ENCODE data around the gene RETNLB.

RETNLB gene

GRCh38 chr3:108757404-108757982 lies at the start of gene RETNLB:
Gene RETNLB (minus strand): TSS chr3:108757410. CDS start chr3:108757185, 225 bp downstream.
- no peak for DNase-seq (ENCODE audit: low read depth in 2 of 2)

GRCh38 chr3:108806316-108806715 lies 49.1 kb upstream of the RETNLB start:
- no peak for DNase-seq (ENCODE audit: low read depth in 2 of 2)

GRCh38 chr3:108804966-108805365 lies 47.8 kb upstream of the RETNLB start:
- DNase-seq (ENCODE audit: low read depth in 2 of 2), result no peak

GRCh38 chr3:108804437-108804836 lies 47.2 kb upstream of the RETNLB start:
- no peak for DNase-seq (ENCODE audit: low read depth in 2 of 2)

- DNase-seq (ENCODE audit: low read depth in 2 of 2), result no peak
Measured at GRCh38 chr3:108791473-108791872, 34.3 kb upstream of the RETNLB start.

- no peak for DNase-seq (ENCODE audit: low read depth in 2 of 2)
Measured at GRCh38 chr3:108780235-108780634, 23.0 kb upstream of the RETNLB start.

- DNase-seq (ENCODE audit: low read depth in 2 of 2), result no peak
Measured at GRCh38 chr3:108779496-108779895, 22.3 kb upstream of the RETNLB start.

- no peak for DNase-seq (ENCODE audit: low read depth in 2 of 2)
Measured at GRCh38 chr3:108775649-108776048, 18.4 kb upstream of the RETNLB start.

GRCh38 chr3:108767253-108767652 lies 10.0 kb upstream of the RETNLB start:
- DNase-seq (ENCODE audit: low read depth in 2 of 2), result no peak

- no peak for DNase-seq (ENCODE audit: low read depth in 2 of 2)
Measured at GRCh38 chr3:108755686-108756085, 1.5 kb downstream of the RETNLB start.

- no peak for DNase-seq (ENCODE audit: low read depth in 2 of 2)
Measured at GRCh38 chr3:108744762-108745161, 12.4 kb downstream of the RETNLB start.

GRCh38 chr3:108742929-108743328 lies 14.3 kb downstream of the RETNLB start:
- DNase-seq (ENCODE audit: low read depth in 2 of 2), result no peak

- no peak for DNase-seq (ENCODE audit: low read depth in 2 of 2)
Measured at GRCh38 chr3:108736821-108737220, 20.4 kb downstream of the RETNLB start.

- no peak for DNase-seq (ENCODE audit: low read depth in 2 of 2)
Measured at GRCh38 chr3:108728934-108729333, 28.3 kb downstream of the RETNLB start.

GRCh38 chr3:108728105-108728504 lies 29.1 kb downstream of the RETNLB start:
- no peak for DNase-seq (ENCODE audit: low read depth in 2 of 2)

- no peak for DNase-seq (ENCODE audit: low read depth in 2 of 2)
Measured at GRCh38 chr3:108724101-108724500, 33.1 kb downstream of the RETNLB start.

GRCh38 chr3:108722724-108723123 lies 34.5 kb downstream of the RETNLB start:
- DNase-seq (ENCODE audit: low read depth in 2 of 2), result no peak

- no peak for DNase-seq (ENCODE audit: low read depth in 2 of 2)
Measured at GRCh38 chr3:108719178-108719806, 37.9 kb downstream of the RETNLB start.

- DNase-seq (ENCODE audit: low read depth in 2 of 2), result no peak
Measured at GRCh38 chr3:108718454-108718853, 38.8 kb downstream of the RETNLB start.

GRCh38 chr3:108713816-108714215 lies 43.4 kb downstream of the RETNLB start:
- no peak for DNase-seq (ENCODE audit: low read depth in 2 of 2)

GRCh38 chr3:108713009-108713516 lies 44.1 kb downstream of the RETNLB start:
- no peak for DNase-seq (ENCODE audit: low read depth in 2 of 2)
